SU-DHL-6 (cell line): ENCODE results near the gene HIPK4.

ENCODE experiments used
- H2AFZ ChIP-seq: fragments of 200-600 bp; sonication (generic); 2 replicates; pipeline ENCODE4 v1.6.1; 2014; ENCODE audit warnings: low read depth, mild to moderate bottlenecking, moderate library complexity, mixed read lengths, antibody characterized with exemption, low read length; ENCODE audit not compliant: severe bottlenecking
- H3F3A ChIP-seq: fragments of 200-600 bp; shearing (Covaris generic); 2 replicates; pipeline ENCODE4 v1.6.0; 2016; ENCODE audit warnings: antibody characterized with exemption, mild to moderate bottlenecking; ENCODE audit not compliant: insufficient read depth
- H3K27ac ChIP-seq: fragments of 200-600 bp; sonication (generic); 2 replicates; pipeline ENCODE4 v1.5.1; 2016; ENCODE audit warnings: low read depth, mild to moderate bottlenecking, low read length, moderate library complexity, mixed read lengths
- H3K27me3 ChIP-seq: fragments of 200-600 bp; sonication (generic), shearing (Covaris generic); 2 replicates; pipeline ENCODE4 v1.6.0; 2014; ENCODE audit warnings: mild to moderate bottlenecking, low read length
- H3K36me3 ChIP-seq: fragments of 200-600 bp; sonication (generic); 2 replicates; pipeline ENCODE4 v1.6.1; 2014; ENCODE audit warnings: mild to moderate bottlenecking, low read length, mixed read lengths
- H3K4me2 ChIP-seq: fragments of 300-600, 200-600 bp; shearing (Covaris generic), sonication (generic); 2 replicates; pipeline ENCODE4 v1.6.0; 2014; ENCODE audit warnings: low read length, low read depth, mild to moderate bottlenecking; ENCODE audit not compliant: poor library complexity, severe bottlenecking
- H3K4me3 ChIP-seq: fragments of 200-600 bp; sonication (generic); 2 replicates; pipeline ENCODE4 v1.5.1; 2014; ENCODE audit warnings: antibody characterized with exemption, low read length, mild to moderate bottlenecking, mixed read lengths; ENCODE audit not compliant: insufficient read depth, poor library complexity, severe bottlenecking
- H3K79me2 ChIP-seq: fragments of 200-600 bp; sonication (generic); 2 replicates; pipeline ENCODE4 v1.6.1; 2014; ENCODE audit warnings: mild to moderate bottlenecking, low read length, moderate library complexity; ENCODE audit not compliant: insufficient read depth
- H3K9ac ChIP-seq: fragments of 200-600 bp; sonication (generic); 2 replicates; pipeline ENCODE4 v1.7.0; 2014; ENCODE audit warnings: mild to moderate bottlenecking, low read length
- H3K9me2 ChIP-seq: fragments of 200-600 bp; sonication (generic); replicated peaks from 2 replicates; pipeline ENCODE4 v1.6.1; 2014; ENCODE audit warnings: low read length; ENCODE audit not compliant: insufficient read depth
- H3K9me3 ChIP-seq: fragments of 200-600 bp; sonication (generic); 2 replicates; pipeline ENCODE4 v1.6.1; 2014; ENCODE audit warnings: low read length, mixed read lengths; ENCODE audit not compliant: insufficient read depth
- H4K20me1 ChIP-seq: fragments of 200-600 bp; sonication (generic); 2 replicates; pipeline ENCODE4 v1.6.1; 2014; ENCODE audit warnings: low read depth, mild to moderate bottlenecking, antibody characterized with exemption, low read length, moderate library complexity, mixed read lengths
- EZH2phosphoT487 ChIP-seq: fragments of 200-600 bp; sonication (generic), shearing (Covaris generic); conservative IDR thresholded peaks from 2 replicates; pipeline ENCODE4 v1.6.1; 2018; ENCODE audit warnings: mild to moderate bottlenecking, antibody characterized with exemption, low read length, moderate library complexity, mixed read lengths
- TF ChIP-seq, protein P1 (sequence below): fragments of 200-600 bp; sonication (generic); IDR thresholded peaks from one replicate; pipeline ENCODE4 v1.5.1; 2017; ENCODE audit warnings: antibody characterized with exemption, mild to moderate bottlenecking, low read length, moderate library complexity; ENCODE audit not compliant: insufficient read depth, poor library complexity, severe bottlenecking

Gene HIPK4

DNA sequence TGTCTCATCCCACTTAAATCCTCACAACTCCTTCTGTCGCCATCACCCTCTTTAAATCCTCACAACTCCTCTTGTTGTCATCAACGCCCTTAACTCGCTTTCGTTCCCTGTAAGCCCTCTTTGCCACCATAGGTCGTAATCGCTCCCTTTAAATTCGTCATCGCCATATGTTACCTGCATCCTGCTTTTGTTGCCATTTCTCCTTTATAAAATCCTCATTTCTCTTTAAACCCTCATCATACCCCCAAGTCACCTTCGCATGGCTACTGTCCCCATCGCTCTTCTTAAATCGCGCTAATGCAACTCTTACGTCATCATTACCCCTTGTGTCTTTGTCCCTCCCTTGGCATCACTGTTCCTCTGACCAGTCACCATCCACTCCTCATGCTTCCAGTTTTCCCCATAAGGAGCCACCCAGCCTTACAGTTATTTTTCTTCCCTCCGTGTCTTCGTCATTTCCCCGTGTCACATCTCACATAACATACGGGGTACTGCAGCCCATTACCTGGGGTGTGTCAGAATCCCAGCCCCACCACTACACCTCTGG lies 40.9 kb downstream of the HIPK4 start:
- Histone ChIP-seq H3K9me3 (no peaks in the 10 kb centered on the region), H3K4me3 (peak overlapping the region; percentile 59), H3K9me2 (no peaks in the 10 kb centered on the region), H3K36me3 (no peaks in the 10 kb centered on the region), H3K79me2 (peaks cover 35% of the 10 kb centered on the region), H3F3A (no peaks in the 10 kb centered on the region), H3K4me2 (peak overlapping the region; percentile 82), H3K9ac (peak overlapping the region; percentile 57), H2AFZ (peak overlapping the region; percentile 1), H3K27me3 (no peaks in the 10 kb centered on the region), H4K20me1 (no peaks in the 10 kb centered on the region), H3K27ac (no peak overlapping the region)
- no peak for TF ChIP-seq EZH2phosphoT487
- TF ChIP-seq, protein P1, sequence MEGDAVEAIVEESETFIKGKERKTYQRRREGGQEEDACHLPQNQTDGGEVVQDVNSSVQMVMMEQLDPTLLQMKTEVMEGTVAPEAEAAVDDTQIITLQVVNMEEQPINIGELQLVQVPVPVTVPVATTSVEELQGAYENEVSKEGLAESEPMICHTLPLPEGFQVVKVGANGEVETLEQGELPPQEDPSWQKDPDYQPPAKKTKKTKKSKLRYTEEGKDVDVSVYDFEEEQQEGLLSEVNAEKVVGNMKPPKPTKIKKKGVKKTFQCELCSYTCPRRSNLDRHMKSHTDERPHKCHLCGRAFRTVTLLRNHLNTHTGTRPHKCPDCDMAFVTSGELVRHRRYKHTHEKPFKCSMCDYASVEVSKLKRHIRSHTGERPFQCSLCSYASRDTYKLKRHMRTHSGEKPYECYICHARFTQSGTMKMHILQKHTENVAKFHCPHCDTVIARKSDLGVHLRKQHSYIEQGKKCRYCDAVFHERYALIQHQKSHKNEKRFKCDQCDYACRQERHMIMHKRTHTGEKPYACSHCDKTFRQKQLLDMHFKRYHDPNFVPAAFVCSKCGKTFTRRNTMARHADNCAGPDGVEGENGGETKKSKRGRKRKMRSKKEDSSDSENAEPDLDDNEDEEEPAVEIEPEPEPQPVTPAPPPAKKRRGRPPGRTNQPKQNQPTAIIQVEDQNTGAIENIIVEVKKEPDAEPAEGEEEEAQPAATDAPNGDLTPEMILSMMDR: no peak

DNA sequence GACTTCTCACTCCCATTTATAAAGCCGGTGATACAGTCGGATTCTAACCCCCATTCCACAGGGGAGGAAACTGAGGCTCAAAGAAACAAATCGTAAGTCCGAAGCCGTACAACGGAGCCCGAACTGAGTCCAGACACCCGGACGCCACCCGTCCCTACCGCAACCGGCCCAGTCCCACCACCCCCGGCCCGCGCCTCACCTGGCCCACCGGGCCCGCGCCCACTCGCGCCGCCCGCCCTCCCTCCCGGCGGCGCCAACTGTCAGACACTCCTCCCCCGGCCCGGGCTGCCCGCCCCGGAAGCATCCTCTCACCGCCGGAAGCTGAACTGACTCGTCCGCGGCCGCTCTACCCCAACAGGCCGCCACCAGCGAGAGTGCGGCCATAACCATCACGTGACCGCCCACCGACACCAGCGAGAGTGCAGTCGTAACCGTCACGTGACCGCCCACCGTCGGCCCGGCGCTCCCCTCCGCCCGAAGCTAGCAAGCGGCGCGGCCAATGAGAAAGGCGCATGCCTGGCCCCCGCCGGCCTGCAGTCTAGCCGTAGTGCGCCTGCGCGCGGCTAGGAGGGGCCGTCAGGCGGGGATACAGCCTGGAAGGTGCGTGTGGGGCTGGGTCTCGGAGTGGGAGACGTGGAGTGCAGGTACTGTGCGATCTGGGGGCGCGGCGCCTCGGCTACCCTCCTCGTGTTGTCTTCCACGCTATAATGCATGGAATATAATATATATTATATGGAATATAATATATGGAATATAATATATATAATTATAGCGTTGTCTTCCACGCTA lies 41.7 kb downstream of the HIPK4 start, which contains the start of the genes C19orf47 and PLD3:
TSS of gene C19orf47 (minus strand) at position 273 of the 789 bp plus-strand sequence. CDS start 6,540 bp downstream, outside the sequence.
TSS of gene PLD3 (plus strand) at position 571 of the 789 bp plus-strand sequence. CDS start 17,789 bp downstream, outside the sequence.
- Histone ChIP-seq H2AFZ (peak within 1 kb of the TSS; percentile 22), H3K79me2 (peaks cover 35% of the 10 kb centered on the region), H4K20me1 (no peaks in the 10 kb centered on the region), H3K27ac (0 out of 2 replicates have a peak within 1 kb of the TSS, but pooled peaks have one; percentile 11), H3F3A (no peaks in the 10 kb centered on the region), H3K27me3 (no peaks in the 10 kb centered on the region), H3K9ac (peak within 1 kb of the TSS; percentile 68), H3K4me2 (peak within 1 kb of the TSS; percentile 89), H3K36me3 (no peaks in the 10 kb centered on the region), H3K9me2 (no peaks in the 10 kb centered on the region), H3K4me3 (peak within 1 kb of the TSS; percentile 73), H3K9me3 (no peaks in the 10 kb centered on the region)
- TF ChIP-seq EZH2phosphoT487: no peak
- TF ChIP-seq, protein P1: no peak

DNA sequence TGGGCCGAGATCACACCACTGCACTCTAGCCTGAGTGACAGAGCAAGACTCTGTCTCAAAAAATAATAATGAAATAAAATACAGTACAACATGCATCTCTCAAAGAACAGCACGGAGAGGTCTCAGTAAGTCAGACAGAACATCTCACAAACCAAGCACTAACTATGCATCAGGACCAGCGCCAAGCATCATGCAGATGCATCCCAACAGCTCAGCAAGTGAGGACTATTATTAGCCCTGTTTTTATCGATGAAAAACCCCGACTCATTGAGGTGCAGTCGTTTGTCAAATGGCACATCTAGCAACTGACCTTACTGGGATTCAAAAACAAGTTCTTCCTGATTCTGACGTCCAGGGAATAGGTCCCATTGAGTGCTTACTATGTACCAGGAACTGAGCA lies 45.6 kb downstream of the HIPK4 start:
- TF ChIP-seq, protein P1: no peak
- TF ChIP-seq EZH2phosphoT487: no peak
- Histone ChIP-seq H4K20me1 (no peaks in the 10 kb centered on the region), H3K79me2 (peaks cover 36% of the 10 kb centered on the region), H3K27me3 (no peaks in the 10 kb centered on the region), H3K27ac (no peak overlapping the region), H3K4me2 (no peak overlapping the region), H2AFZ (no peak overlapping the region), H3K9ac (no peak overlapping the region), H3K36me3 (no peaks in the 10 kb centered on the region), H3K9me2 (no peaks in the 10 kb centered on the region), H3K4me3 (no peak overlapping the region), H3K9me3 (no peaks in the 10 kb centered on the region), H3F3A (no peaks in the 10 kb centered on the region)
